ENCODE measurements around the gene PTK6. TPM values are rescaled to one million over a fixed set of nuclear protein-coding genes. Genes with fewer than 3 reads are reported as not detected.

Gene PTK6
- total and polyA plus RNA-seq, 2 experiments from 2014 or later = 0.27 to 1.1 TPM

GRCh38 chr20:63505723-63506122 is 31.5 kb downstream of the PTK6 start:
- Histone ChIP-seq H3K9me3 (ENCODE audit: low read depth) (no peaks in the 10 kb centered on the region), H3K4me2 (no peak overlapping the region), H4K20me1 (ENCODE audit: insufficient read depth, poor library complexity, severe bottlenecking) (no peaks in the 10 kb centered on the region), H3K9me2 (replicated peaks; ENCODE audit: insufficient read depth) (no peaks in the 10 kb centered on the region), H2AFZ (no peak overlapping the region), H3K36me3 (replicated peaks; ENCODE audit: insufficient read depth, low read depth) (no peaks in the 10 kb centered on the region), H3K27ac (no peak overlapping the region), H3K4me3 (no peak overlapping the region), H3K79me2 (no peaks in the 10 kb centered on the region), H3K4me1 (ENCODE audit: insufficient read depth) (no peaks in the 10 kb centered on the region), H3K27me3 (peaks cover 5% of the 10 kb centered on the region)
- DNase-seq (ENCODE audit: low spot score) = no peak
- TF ChIP-seq EZH2 (IDR thresholded peaks at IDR 0.05; ENCODE audit: borderline replicate concordance) = no peak
- TF ChIP-seq EZH2phosphoT487 (IDR thresholded peaks at IDR 0.05; ENCODE audit: low read depth, severe bottlenecking, unreplicated experiment) = no peak
- TF ChIP-seq CTCF (IDR thresholded peaks at IDR 0.05; ENCODE audit: poor library complexity) = no peak
- 89% methylated on average over 12 of the region's 12 CpGs for whole genome bisulfite sequencing (ENCODE audit: low lambda C conversion rate, missing lambda C conversion rate)

GRCh38 chr20:63505281-63505680 is 31.9 kb downstream of the PTK6 start:
- 82% methylated on average over 8 of the region's 8 CpGs for WGBS (ENCODE audit: low lambda C conversion rate, missing lambda C conversion rate)
- Histone ChIP-seq H3K9me2 (replicated peaks; ENCODE audit: insufficient read depth) (no peaks in the 10 kb centered on the region), H4K20me1 (ENCODE audit: insufficient read depth, poor library complexity, severe bottlenecking) (no peaks in the 10 kb centered on the region), H3K36me3 (replicated peaks; ENCODE audit: insufficient read depth, low read depth) (no peaks in the 10 kb centered on the region), H3K79me2 (no peaks in the 10 kb centered on the region), H3K27ac (no peak overlapping the region), H3K4me2 (no peak overlapping the region), H2AFZ (no peak overlapping the region), H3K9me3 (ENCODE audit: low read depth) (no peaks in the 10 kb centered on the region), H3K4me3 (no peak overlapping the region), H3K4me1 (ENCODE audit: insufficient read depth) (no peaks in the 10 kb centered on the region), H3K27me3 (peaks cover 5% of the 10 kb centered on the region)
- no peak for DNase-seq (ENCODE audit: low spot score)
- TF ChIP-seq EZH2phosphoT487 (IDR thresholded peaks at IDR 0.05; ENCODE audit: low read depth, severe bottlenecking, unreplicated experiment) (no peak), EZH2 (IDR thresholded peaks at IDR 0.05; ENCODE audit: borderline replicate concordance) (no peak), CTCF (IDR thresholded peaks at IDR 0.05; ENCODE audit: poor library complexity) (no peak)

GRCh38 chr20:63504642-63505041 is 32.5 kb downstream of the PTK6 start:
- Histone ChIP-seq H3K36me3 (replicated peaks; ENCODE audit: insufficient read depth, low read depth) (no peaks in the 10 kb centered on the region), H2AFZ (no peak overlapping the region), H3K9me2 (replicated peaks; ENCODE audit: insufficient read depth) (no peaks in the 10 kb centered on the region), H3K4me3 (no peak overlapping the region), H3K79me2 (no peaks in the 10 kb centered on the region), H3K4me2 (no peak overlapping the region), H3K4me1 (ENCODE audit: insufficient read depth) (no peaks in the 10 kb centered on the region), H3K27ac (no peak overlapping the region), H3K27me3 (peaks cover 12% of the 10 kb centered on the region), H3K9me3 (ENCODE audit: low read depth) (no peaks in the 10 kb centered on the region), H4K20me1 (ENCODE audit: insufficient read depth, poor library complexity, severe bottlenecking) (no peaks in the 10 kb centered on the region)
- DNase-seq (ENCODE audit: low spot score) = no peak
- 93% methylated on average over 9 of the region's 9 CpGs for WGBS (ENCODE audit: low lambda C conversion rate, missing lambda C conversion rate)
- TF ChIP-seq CTCF (IDR thresholded peaks at IDR 0.05; ENCODE audit: poor library complexity) (no peak), EZH2 (IDR thresholded peaks at IDR 0.05; ENCODE audit: borderline replicate concordance) (no peak), EZH2phosphoT487 (IDR thresholded peaks at IDR 0.05; ENCODE audit: low read depth, severe bottlenecking, unreplicated experiment) (no peak)

GRCh38 chr20:63503524-63503923 is 33.7 kb downstream of the PTK6 start:
- H3K4me2 ChIP-seq = no peak overlapping the region
- no peaks in the 10 kb centered on the region for H3K9me2 ChIP-seq (replicated peaks; ENCODE audit: insufficient read depth)
- no peaks in the 10 kb centered on the region for H4K20me1 ChIP-seq (ENCODE audit: insufficient read depth, poor library complexity, severe bottlenecking)
- H2AFZ ChIP-seq = no peak overlapping the region
- peaks cover 1% of the 10 kb centered on the region for H3K4me1 ChIP-seq (ENCODE audit: insufficient read depth)
- TF ChIP-seq EZH2phosphoT487 (IDR thresholded peaks at IDR 0.05; ENCODE audit: low read depth, severe bottlenecking, unreplicated experiment) = no peak
- TF ChIP-seq EZH2 (IDR thresholded peaks at IDR 0.05; ENCODE audit: borderline replicate concordance) = no peak
- no peak for TF ChIP-seq CTCF (IDR thresholded peaks at IDR 0.05; ENCODE audit: poor library complexity)
- no peaks in the 10 kb centered on the region for H3K79me2 ChIP-seq
- peaks cover 16% of the 10 kb centered on the region for H3K27me3 ChIP-seq
- WGBS (ENCODE audit: low lambda C conversion rate, missing lambda C conversion rate) = 70% methylated on average over 7 of the region's 7 CpGs
- H3K4me3 ChIP-seq = no peak overlapping the region
- no peaks in the 10 kb centered on the region for H3K36me3 ChIP-seq (replicated peaks; ENCODE audit: insufficient read depth, low read depth)
- no peak for DNase-seq (ENCODE audit: low spot score)
- no peaks in the 10 kb centered on the region for H3K9me3 ChIP-seq (ENCODE audit: low read depth)
- H3K27ac ChIP-seq = no peak overlapping the region

All from hepatocyte (in vitro differentiated cells).